HEK293 (cell line): Measurements from ENCODE around the gene MAML2.

Experiments used
- CTCF ChIA-PET: fragments of 350-600 bp; formaldehyde crosslinking; extraction: SDS; loops from one replicate; lab custom pipeline; 2021; ENCODE audit warnings: antibody characterized with exemption; lab: Yijun Ruan, JAX
- POLR2A ChIA-PET: fragments of 300-600 bp; formaldehyde crosslinking; extraction: SDS; loops from one replicate; lab custom pipeline; 2020; ENCODE audit warnings: antibody characterized with exemption, inconsistent platforms; lab: Yijun Ruan, JAX
- H3K27ac ChIP-seq: fragments of 200-500 bp; sonication (Bioruptor generic); 2 replicates; pipeline ENCODE4 v1.5.1; 2014; ENCODE audit warnings: low read depth, low read length, control low read depth, inconsistent platforms; ENCODE audit errors: extremely low read depth
- H3K36me3 ChIP-seq, 2 experiments: fragments of 200-500 bp in 1 of 2; sonication (Bioruptor generic) in 1 of 2; 1 replicate in 1 of 2; 2 replicates in 1 of 2; pipeline ENCODE4 v1.5.1; 2014 to 2017; ENCODE audit warnings: inconsistent platforms in 2 of 2, low read length in 2 of 2; ENCODE audit not compliant: control insufficient read depth in 2 of 2, insufficient read depth in 1 of 2
- H3K4me1 ChIP-seq: fragments of 200-500 bp; sonication (Bioruptor generic); 2 replicates; pipeline ENCODE4 v1.5.1; 2014; ENCODE audit warnings: mild to moderate bottlenecking, low read length, inconsistent platforms; ENCODE audit not compliant: control insufficient read depth, insufficient read depth
- H3K4me3 ChIP-seq: 2 replicates; pipeline ENCODE4 v1.5.1; 2011; ENCODE audit warnings: low read depth, mild to moderate bottlenecking, control low read depth, low read length, moderate library complexity
- H3K9me3 ChIP-seq: fragments of 200-500 bp; sonication (Bioruptor generic); 2 replicates; pipeline ENCODE4 v1.5.1; 2014; ENCODE audit warnings: low read depth, low read length, inconsistent platforms; ENCODE audit not compliant: control insufficient read depth, insufficient read depth
- EGR2 ChIP-seq: fragments of 450-650 bp; formaldehyde crosslinking; IDR thresholded peaks from 2 replicates; pipeline ENCODE4 v1.5.1; 2016; ENCODE audit warnings: low read depth, missing biosample characterization, missing genetic modification characterization
- GLIS1 ChIP-seq: fragments of 450-650 bp; formaldehyde crosslinking; IDR thresholded peaks from 2 replicates; pipeline ENCODE4 v1.5.1; 2016; ENCODE audit warnings: missing biosample characterization, missing genetic modification characterization
- KLF10 ChIP-seq: fragments of 450-650 bp; IDR thresholded peaks from 2 replicates; pipeline ENCODE4 v1.5.1; 2018; ENCODE audit warnings: missing biosample characterization, mild to moderate bottlenecking, missing genetic modification characterization
- KLF9 ChIP-seq: fragments of 450-650 bp; formaldehyde crosslinking; IDR thresholded peaks from 2 replicates; pipeline ENCODE4 v1.5.1; 2016; ENCODE audit warnings: missing biosample characterization, missing genetic modification characterization, low read depth
- MZF1 ChIP-seq: fragments of 450-650 bp; formaldehyde crosslinking; IDR thresholded peaks from 2 replicates; pipeline ENCODE4 v1.5.1; 2017; ENCODE audit warnings: missing biosample characterization, missing genetic modification characterization, borderline replicate concordance
- TRIM28 ChIP-seq: IDR thresholded peaks from 2 replicates; pipeline ENCODE4 v1.6.1; 2011; ENCODE audit warnings: low read length, control low read depth, borderline replicate concordance
- WT1 ChIP-seq: fragments of 450-650 bp; formaldehyde crosslinking; IDR thresholded peaks from 2 replicates; pipeline ENCODE4 v1.5.1; 2016; ENCODE audit warnings: missing biosample characterization, missing genetic modification characterization
- ZBTB1 ChIP-seq: fragments of 450-650 bp; formaldehyde crosslinking; IDR thresholded peaks from 2 replicates; pipeline ENCODE4 v1.5.1; 2016; ENCODE audit warnings: missing biosample characterization, missing genetic modification characterization
- ZFP69B ChIP-seq: fragments of 450-650 bp; formaldehyde crosslinking; IDR thresholded peaks from 2 replicates; pipeline ENCODE4 v1.5.1; 2016; ENCODE audit warnings: missing biosample characterization, missing genetic modification characterization
- ZNF112 ChIP-seq: fragments of 450-650 bp; formaldehyde crosslinking; IDR thresholded peaks from 2 replicates; pipeline ENCODE4 v1.5.0; 2017; ENCODE audit warnings: missing biosample characterization, missing genetic modification characterization
- ZNF2 ChIP-seq: fragments of 450-650 bp; formaldehyde crosslinking; IDR thresholded peaks from 2 replicates; pipeline ENCODE4 v1.5.1; 2016; ENCODE audit warnings: missing biosample characterization, missing genetic modification characterization
- ZNF214 ChIP-seq: fragments of 450-650 bp; formaldehyde crosslinking; IDR thresholded peaks from 2 replicates; pipeline ENCODE4 v1.5.1; 2017; ENCODE audit warnings: missing biosample characterization, mild to moderate bottlenecking, missing genetic modification characterization, borderline replicate concordance
- ZNF266 ChIP-seq: fragments of 450-650 bp; formaldehyde crosslinking; IDR thresholded peaks from 2 replicates; pipeline ENCODE4 v1.5.1; 2016; ENCODE audit warnings: missing biosample characterization, missing genetic modification characterization, low read depth
- ZNF391 ChIP-seq: fragments of 450-650 bp; formaldehyde crosslinking; IDR thresholded peaks from 2 replicates; pipeline ENCODE4 v1.5.1; 2016; ENCODE audit warnings: low read depth, missing biosample characterization, missing genetic modification characterization, borderline replicate concordance
- ZNF416 ChIP-seq: fragments of 450-650 bp; formaldehyde crosslinking; IDR thresholded peaks from 2 replicates; pipeline ENCODE4 v1.5.1; 2016; ENCODE audit warnings: missing biosample characterization, missing genetic modification characterization
- ZNF423 ChIP-seq: fragments of 450-650 bp; formaldehyde crosslinking; IDR thresholded peaks from 2 replicates; pipeline ENCODE4 v1.5.1; 2016; ENCODE audit warnings: missing biosample characterization, missing genetic modification characterization
- ZNF529 ChIP-seq: fragments of 450-650 bp; formaldehyde crosslinking; IDR thresholded peaks from 2 replicates; pipeline ENCODE4 v1.5.1; 2017; ENCODE audit warnings: missing genetic modification characterization, missing biosample characterization; ENCODE audit not compliant: insufficient replicate concordance
- ZNF544 ChIP-seq: fragments of 450-650 bp; formaldehyde crosslinking; IDR thresholded peaks from 2 replicates; pipeline ENCODE4 v1.5.0; 2017; ENCODE audit warnings: missing biosample characterization, missing genetic modification characterization
- ZNF548 ChIP-seq: fragments of 450-650 bp; formaldehyde crosslinking; IDR thresholded peaks from 2 replicates; pipeline ENCODE4 v1.5.1; 2016; ENCODE audit warnings: missing biosample characterization, missing genetic modification characterization
- ZNF555 ChIP-seq: fragments of 450-650 bp; formaldehyde crosslinking; conservative IDR thresholded peaks from 2 replicates; pipeline ENCODE4 v1.5.1; 2017; ENCODE audit warnings: missing biosample characterization, mild to moderate bottlenecking, missing genetic modification characterization, inconsistent platforms
- ZNF654 ChIP-seq: fragments of 450-650 bp; formaldehyde crosslinking; IDR thresholded peaks from 2 replicates; pipeline ENCODE4 v1.5.1; 2016; ENCODE audit warnings: low read depth, missing biosample characterization, missing genetic modification characterization
- ZNF692 ChIP-seq: fragments of 450-650 bp; formaldehyde crosslinking; IDR thresholded peaks from 2 replicates; pipeline ENCODE4 v1.5.1; 2016; ENCODE audit warnings: missing biosample characterization, missing genetic modification characterization
- ZNF837 ChIP-seq: fragments of 450-650 bp; formaldehyde crosslinking; IDR thresholded peaks from 2 replicates; pipeline ENCODE4 v1.5.1; 2016; ENCODE audit warnings: missing biosample characterization, missing genetic modification characterization
- TF ChIP-seq, protein P1 (sequence below): fragments of 450-650 bp; formaldehyde crosslinking; IDR thresholded peaks from 2 replicates; pipeline ENCODE4 v1.5.1; 2017; ENCODE audit warnings: missing biosample characterization, missing genetic modification characterization
- TF ChIP-seq, protein P2 (sequence below): fragments of 450-650 bp; IDR thresholded peaks from 2 replicates; pipeline ENCODE4 v1.5.1; 2018; ENCODE audit warnings: missing biosample characterization, missing genetic modification characterization

MAML2 gene

GRCh38 chr11:96326959-96327358, 16.0 kb downstream of the MAML2 start:
- H3K9me3 ChIP-seq: no peaks in the 10 kb centered on the region
- H3K4me1 ChIP-seq: peaks cover 10% of the 10 kb centered on the region
- H3K27ac ChIP-seq: no peak overlapping the region
- ChIA-PET CTCF (no interaction called here), POLR2A (no interaction called here)
- no peak for TF ChIP-seq EGR2 (tag by site-specific recombination)
- peak; percentile 55 for TF ChIP-seq GLIS1 (tag by site-specific recombination)
- no peak overlapping the region for H3K4me3 ChIP-seq
- no peaks in the 10 kb centered on the region for H3K36me3 ChIP-seq

DNA sequence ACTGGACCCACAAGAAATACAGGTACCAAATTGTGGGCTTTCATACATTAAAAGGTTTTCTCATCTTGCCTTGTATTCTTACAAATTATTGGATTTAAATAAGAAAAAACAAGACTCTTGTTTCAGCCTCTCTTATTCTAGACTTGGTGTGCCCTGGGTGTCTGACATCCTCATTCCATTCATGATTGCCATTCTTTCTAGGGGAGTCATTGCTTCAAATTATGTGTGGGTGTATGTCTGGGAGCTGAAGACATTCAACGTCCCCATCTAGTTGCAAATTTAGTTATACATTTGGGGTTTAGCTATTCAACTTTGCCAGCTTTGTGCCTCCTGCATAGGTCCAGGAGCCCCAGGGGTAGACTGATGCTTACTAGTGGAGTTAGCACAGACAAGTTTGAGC, 18.1 kb downstream of the MAML2 start:
- H3K27ac ChIP-seq: no peak overlapping the region
- ChIA-PET POLR2A (interaction anchor here (1.0 to 1.7 kb wide), 2 partner anchors 14 to 18 kb away, joined by 3 to 4 read pairs; partner anchors contain the start of gene MAML2), CTCF (interaction anchor here (0.7 to 3.2 kb wide), 2 partner anchors 18 to 1374 kb away, joined by 3 to 14 read pairs; partner anchors contain the start of gene MAML2)

GRCh38 chr11:96323642-96323985, 19.4 kb downstream of the MAML2 start:
- ChIA-PET POLR2A (no interaction called here), CTCF (interaction anchor here (0.8 to 3.2 kb wide), 2 partner anchors 16 to 19 kb away, joined by 6 to 14 read pairs; partner anchors contain the start of gene MAML2)
- TF ChIP-seq ZNF692 (tag by site-specific recombination) (no peak), ZNF529 (tag by site-specific recombination) (no peak), KLF9 (tag by site-specific recombination) (no peak), ZBTB1 (tag by site-specific recombination) (no peak), ZNF2 (tag by site-specific recombination) (no peak), ZNF416 (tag by site-specific recombination) (no peak)
- H3K36me3 ChIP-seq: no peaks in the 10 kb centered on the region
- H3K9me3 ChIP-seq: no peaks in the 10 kb centered on the region
- no peak overlapping the region for H3K27ac ChIP-seq
- no peaks in the 10 kb centered on the region for H3K4me1 ChIP-seq
- H3K4me3 ChIP-seq: no peak overlapping the region

More for the DNA sequence above, 18.1 kb downstream of the MAML2 start:
- no peak overlapping the region for H3K4me3 ChIP-seq
- no peaks in the 10 kb centered on the region for H3K36me3 ChIP-seq
- TF ChIP-seq WT1 (tag by site-specific recombination): no peak
- TF ChIP-seq MZF1: no peak
- TF ChIP-seq KLF10 (tag by site-specific recombination): no peak
- TF ChIP-seq, protein P1, sequence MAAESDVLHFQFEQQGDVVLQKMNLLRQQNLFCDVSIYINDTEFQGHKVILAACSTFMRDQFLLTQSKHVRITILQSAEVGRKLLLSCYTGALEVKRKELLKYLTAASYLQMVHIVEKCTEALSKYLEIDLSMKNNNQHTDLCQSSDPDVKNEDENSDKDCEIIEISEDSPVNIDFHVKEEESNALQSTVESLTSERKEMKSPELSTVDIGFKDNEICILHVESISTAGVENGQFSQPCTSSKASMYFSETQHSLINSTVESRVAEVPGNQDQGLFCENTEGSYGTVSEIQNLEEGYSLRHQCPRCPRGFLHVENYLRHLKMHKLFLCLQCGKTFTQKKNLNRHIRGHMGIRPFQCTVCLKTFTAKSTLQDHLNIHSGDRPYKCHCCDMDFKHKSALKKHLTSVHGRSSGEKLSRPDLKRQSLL (tag by site-specific recombination): no peak
- TF ChIP-seq TRIM28: no peak
- TF ChIP-seq ZNF214 (tag by site-specific recombination): no peak
- TF ChIP-seq, all 188 proteins: peak for 0
- Histone ChIP-seq H3K4me1 (peaks cover 9% of the 10 kb centered on the region), H3K9me3 (no peaks in the 10 kb centered on the region)

GRCh38 chr11:96322775-96323641, 20.0 kb downstream of the MAML2 start:
- Histone ChIP-seq H3K4me1 (no peaks in the 10 kb centered on the region), H3K27ac (no peak overlapping the region), H3K9me3 (no peaks in the 10 kb centered on the region), H3K36me3 (no peaks in the 10 kb centered on the region), H3K4me3 (no peak overlapping the region)
- ChIA-PET POLR2A (no interaction called here), CTCF (interaction anchor here (0.8 to 3.2 kb wide), 3 partner anchors 13 to 19 kb away, joined by 5 to 14 read pairs (median 6); partner anchors contain the start of gene MAML2)
- no peak for TF ChIP-seq ZNF112
- TF ChIP-seq ZFP69B (tag by site-specific recombination): no peak
- no peak for TF ChIP-seq ZNF548 (tag by site-specific recombination)
- TF ChIP-seq ZNF837 (tag by site-specific recombination): no peak
- no peak for TF ChIP-seq ZNF266
- no peak for TF ChIP-seq ZNF391 (tag by site-specific recombination)
- TF ChIP-seq ZNF654: no peak
- no peak for TF ChIP-seq ZNF555
- no peak for TF ChIP-seq KLF9 (tag by site-specific recombination)
- TF ChIP-seq ZNF544 (tag by site-specific recombination): no peak
- no peak for TF ChIP-seq ZNF423
- TF ChIP-seq, protein P2, sequence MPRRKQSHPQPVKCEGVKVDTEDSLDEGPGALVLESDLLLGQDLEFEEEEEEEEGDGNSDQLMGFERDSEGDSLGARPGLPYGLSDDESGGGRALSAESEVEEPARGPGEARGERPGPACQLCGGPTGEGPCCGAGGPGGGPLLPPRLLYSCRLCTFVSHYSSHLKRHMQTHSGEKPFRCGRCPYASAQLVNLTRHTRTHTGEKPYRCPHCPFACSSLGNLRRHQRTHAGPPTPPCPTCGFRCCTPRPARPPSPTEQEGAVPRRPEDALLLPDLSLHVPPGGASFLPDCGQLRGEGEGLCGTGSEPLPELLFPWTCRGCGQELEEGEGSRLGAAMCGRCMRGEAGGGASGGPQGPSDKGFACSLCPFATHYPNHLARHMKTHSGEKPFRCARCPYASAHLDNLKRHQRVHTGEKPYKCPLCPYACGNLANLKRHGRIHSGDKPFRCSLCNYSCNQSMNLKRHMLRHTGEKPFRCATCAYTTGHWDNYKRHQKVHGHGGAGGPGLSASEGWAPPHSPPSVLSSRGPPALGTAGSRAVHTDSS (tag by site-specific recombination): no peak
